Progenitor cell of endocrine pancreas (in vitro differentiated cells): ENCODE measurements around the gene SLK. TPM values are rescaled to one million over a fixed set of nuclear protein-coding genes. Genes with fewer than 3 reads are reported as not detected.
A peak's percentile ranks its signal among the peaks of the same experiment; 100 is the strongest.

Experiments used
- DNase-seq: peaks from one replicate; pipeline ENCODE4 v3.0.0; 2021; ENCODE audit warnings: low spot score; ENCODE audit not compliant: unreplicated experiment
- H3K27ac Mint-ChIP-seq: 2 replicates; pipeline ENCODE4 v1.8.0; 2021; ENCODE audit warnings: mild to moderate bottlenecking, moderate library complexity, mixed read lengths
- H3K27me3 Mint-ChIP-seq: 2 replicates; pipeline ENCODE4 v1.8.0; 2021; ENCODE audit warnings: mixed read lengths
- H3K36me3 Mint-ChIP-seq: 2 replicates; pipeline ENCODE4 v1.8.0; 2022; ENCODE audit warnings: mixed read lengths; ENCODE audit not compliant: insufficient read depth
- H3K4me1 Mint-ChIP-seq: 2 replicates; pipeline ENCODE4 v1.8.0; 2021; ENCODE audit warnings: low read depth, mixed read lengths
- H3K4me3 Mint-ChIP-seq: 2 replicates; pipeline ENCODE4 v1.8.0; 2021; ENCODE audit warnings: low read depth, mild to moderate bottlenecking, moderate library complexity, mixed read lengths
- H3K9me3 Mint-ChIP-seq: 2 replicates; pipeline ENCODE4 v1.8.0; 2021; ENCODE audit warnings: low read depth, mixed read lengths
- CTCF ChIP-seq: fragments of 200-600 bp; sonication (generic); IDR thresholded peaks from one replicate; pipeline ENCODE4 v1.5.0; 2021; ENCODE audit warnings: antibody characterized with exemption, mild to moderate bottlenecking; ENCODE audit not compliant: unreplicated experiment
- total RNA-seq: library from RNA; stranded (reverse); gene quantifications from 2 replicates; pipeline ENCODE4 v1.2.1, GENCODE V29; 2021

Gene SLK
- total RNA-seq, 1 donor from 2014 or later: 29.8 TPM

- H3K4me3 Mint-ChIP-seq: no peak overlapping the region
- no peak for DNase-seq
- no peak overlapping the region for H3K27ac Mint-ChIP-seq
- no peaks in the 10 kb centered on the region for H3K4me1 Mint-ChIP-seq
- peaks cover 9% of the 10 kb centered on the region for H3K36me3 Mint-ChIP-seq
- TF ChIP-seq CTCF: no peak
- H3K9me3 Mint-ChIP-seq: no peaks in the 10 kb centered on the region
- no peaks in the 10 kb centered on the region for H3K27me3 Mint-ChIP-seq
These were observed 45.0 kb downstream of the SLK start for GRCh38 chr10:104011904-104012303.

- no peaks in the 10 kb centered on the region for H3K4me1 Mint-ChIP-seq
- H3K27ac Mint-ChIP-seq: peak overlapping the region; percentile 9
- no peak overlapping the region for H3K4me3 Mint-ChIP-seq
- no peak for TF ChIP-seq CTCF
- H3K9me3 Mint-ChIP-seq: no peaks in the 10 kb centered on the region
- DNase-seq: no peak
- peaks cover 8% of the 10 kb centered on the region for H3K36me3 Mint-ChIP-seq
- no peaks in the 10 kb centered on the region for H3K27me3 Mint-ChIP-seq
These were observed 46.5 kb downstream of the SLK start for GRCh38 chr10:104013489-104013888.

GRCh38 chr10:104014176-104014575 is 47.2 kb downstream of the SLK start:
- H3K4me1 Mint-ChIP-seq: no peaks in the 10 kb centered on the region
- peaks cover 8% of the 10 kb centered on the region for H3K36me3 Mint-ChIP-seq
- TF ChIP-seq CTCF: no peak
- no peak overlapping the region for H3K27ac Mint-ChIP-seq
- no peaks in the 10 kb centered on the region for H3K27me3 Mint-ChIP-seq
- no peak for DNase-seq
- H3K4me3 Mint-ChIP-seq: no peak overlapping the region
- no peaks in the 10 kb centered on the region for H3K9me3 Mint-ChIP-seq

GRCh38 chr10:104016661-104017060 is 49.7 kb downstream of the SLK start:
- H3K4me1 Mint-ChIP-seq: no peaks in the 10 kb centered on the region
- no peak overlapping the region for H3K4me3 Mint-ChIP-seq
- H3K9me3 Mint-ChIP-seq: no peaks in the 10 kb centered on the region
- no peaks in the 10 kb centered on the region for H3K27me3 Mint-ChIP-seq
- TF ChIP-seq CTCF: no peak
- H3K27ac Mint-ChIP-seq: no peak overlapping the region
- H3K36me3 Mint-ChIP-seq: peaks cover 15% of the 10 kb centered on the region
- DNase-seq: no peak

- DNase-seq: no peak
- H3K4me1 Mint-ChIP-seq: no peaks in the 10 kb centered on the region
- TF ChIP-seq CTCF: no peak
- no peaks in the 10 kb centered on the region for H3K9me3 Mint-ChIP-seq
- no peak overlapping the region for H3K4me3 Mint-ChIP-seq
- no peak overlapping the region for H3K27ac Mint-ChIP-seq
- H3K27me3 Mint-ChIP-seq: no peaks in the 10 kb centered on the region
- peaks cover 21% of the 10 kb centered on the region for H3K36me3 Mint-ChIP-seq
These were observed 51.5 kb downstream of the SLK start for GRCh38 chr10:104018471-104018870.
